ENCODE data around the gene HLA-DMA.

HLA-DMA gene

DNA sequence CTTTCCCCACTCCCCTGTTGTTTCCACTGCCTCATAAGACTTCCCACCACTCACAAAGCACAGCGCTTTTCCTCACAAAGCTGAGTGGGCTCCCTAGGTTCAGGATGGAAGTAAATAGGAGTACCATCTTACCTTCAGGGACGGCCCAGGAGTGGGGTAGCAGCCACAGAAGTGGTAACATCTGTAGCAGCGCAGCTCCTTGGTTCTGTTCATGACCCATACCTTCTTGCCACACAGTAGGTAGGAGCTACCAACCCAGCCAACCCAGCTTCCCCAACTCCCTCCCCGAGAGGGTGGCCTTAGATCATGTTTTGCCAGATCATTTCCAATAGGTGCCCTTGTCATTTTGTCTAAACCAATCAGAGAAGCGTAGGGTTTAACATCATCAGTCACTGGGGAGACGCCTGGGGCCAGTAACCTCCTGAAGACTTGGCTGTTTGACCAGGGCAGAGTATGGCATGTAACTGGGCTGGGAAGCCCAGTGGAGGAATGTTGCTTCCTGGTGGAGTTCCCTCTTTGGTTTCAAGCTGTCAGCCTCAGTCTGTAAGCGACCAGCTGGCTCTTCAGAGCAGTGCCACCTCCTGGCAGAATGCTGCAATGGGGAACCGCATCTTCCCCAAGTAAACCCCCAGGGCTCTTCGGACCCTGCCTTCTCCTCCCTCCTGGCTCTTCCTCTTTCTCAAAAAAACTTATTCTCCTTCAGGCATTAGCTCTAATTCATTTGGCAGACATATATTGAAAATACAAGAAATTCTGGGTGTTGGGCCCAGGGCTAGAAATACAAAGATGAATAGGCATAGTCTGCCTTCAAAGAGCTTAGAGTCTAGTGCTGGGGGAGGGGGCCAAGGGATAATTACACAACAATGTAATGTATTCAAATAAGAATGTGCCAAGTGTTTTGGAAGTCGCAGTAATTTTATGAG is at the start of gene HLA-DMA:
Gene HLA-DMA, minus strand, starts transcription at position 281 of the 923 bp plus-strand sequence. Its CDS starts 61 bp downstream, at position 220.
- TF ChIP-seq GATA2 (IDR thresholded peaks at IDR 0.05; ENCODE audit: low read depth, low read length) = no peak
- no peak for TF ChIP-seq GATA3 (IDR thresholded peaks at IDR 0.05; ENCODE audit: low read depth, low read length)

GRCh38 chr6:33001685-33002084 is 48.8 kb upstream of the HLA-DMA start:
- TF ChIP-seq GATA2 (IDR thresholded peaks at IDR 0.05; ENCODE audit: low read depth, low read length) (peak; percentile 57; the same call in 1 of the 2 replicates), GATA3 (IDR thresholded peaks at IDR 0.05; ENCODE audit: low read depth, low read length) (peak; percentile 78)

DNA sequence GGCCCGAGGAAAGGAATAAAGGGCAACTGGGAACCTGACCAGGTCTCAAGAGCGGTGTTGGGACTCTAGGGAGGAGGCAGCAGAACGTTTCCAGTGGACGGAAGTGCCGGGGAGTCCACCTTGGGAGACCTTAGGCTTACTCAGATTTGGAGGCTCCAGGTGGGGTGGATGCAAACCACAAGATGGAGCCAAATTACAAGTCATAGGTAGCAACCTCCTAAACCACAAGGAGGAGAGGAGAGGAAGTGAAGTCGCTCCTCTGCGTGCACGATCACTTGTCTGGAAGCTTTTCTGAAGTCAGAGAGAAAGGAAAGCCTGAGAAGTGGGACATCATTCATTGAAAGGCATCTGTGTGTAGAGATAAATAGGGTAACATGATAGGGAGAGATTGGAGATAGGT is 47.2 kb upstream of the HLA-DMA start:
- TF ChIP-seq GATA2 (IDR thresholded peaks at IDR 0.05; ENCODE audit: low read depth, low read length) (no peak), GATA3 (IDR thresholded peaks at IDR 0.05; ENCODE audit: low read depth, low read length) (no peak)

DNA sequence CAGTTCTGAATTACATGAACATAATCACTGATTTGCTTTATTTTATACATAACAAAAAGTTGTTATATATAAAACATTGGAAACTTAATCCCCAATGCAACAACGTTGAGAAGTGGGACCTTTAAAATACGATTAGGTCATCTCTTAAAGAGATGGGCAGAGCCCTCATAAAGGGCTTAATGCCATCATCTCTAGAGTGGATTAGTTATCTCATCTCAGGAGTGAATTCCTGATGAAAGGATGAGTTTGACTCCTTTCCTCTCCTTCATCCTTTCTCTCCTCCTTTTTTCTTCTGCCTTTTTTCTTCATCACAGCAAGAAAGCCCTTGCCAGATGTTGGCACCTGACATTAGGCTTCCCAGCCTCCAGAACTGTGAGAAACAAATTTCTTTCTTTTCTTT is 42.6 kb upstream of the HLA-DMA start:
- no peak for TF ChIP-seq GATA3 (IDR thresholded peaks at IDR 0.05; ENCODE audit: low read depth, low read length)
- TF ChIP-seq GATA2 (IDR thresholded peaks at IDR 0.05; ENCODE audit: low read depth, low read length) = no peak

- TF ChIP-seq GATA2 (IDR thresholded peaks at IDR 0.05; ENCODE audit: low read depth, low read length) (no peak), GATA3 (IDR thresholded peaks at IDR 0.05; ENCODE audit: low read depth, low read length) (no peak)
Observed at GRCh38 chr6:32993363-32993973, 40.6 kb upstream of the HLA-DMA start.

DNA sequence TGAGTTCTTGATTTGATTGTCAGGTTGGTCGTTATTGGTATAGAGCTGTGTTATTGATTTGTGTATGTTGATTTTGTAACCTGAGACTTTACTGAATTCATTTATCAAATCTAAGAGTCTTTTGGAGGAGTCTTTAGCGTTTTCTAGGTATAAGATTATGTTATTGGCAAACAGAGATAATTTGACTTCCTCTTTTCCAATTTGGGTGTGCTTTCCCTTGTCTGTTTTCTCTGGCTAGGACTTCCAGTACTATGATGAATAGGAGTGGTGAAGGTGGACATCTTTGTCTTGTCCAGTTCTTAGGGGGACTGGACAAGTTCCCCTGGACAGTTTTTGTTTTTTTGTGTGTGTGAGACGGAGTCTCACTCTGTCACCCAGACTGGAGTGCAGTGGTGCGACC is 39.1 kb upstream of the HLA-DMA start:
- TF ChIP-seq GATA3 (IDR thresholded peaks at IDR 0.05; ENCODE audit: low read depth, low read length) (no peak), GATA2 (IDR thresholded peaks at IDR 0.05; ENCODE audit: low read depth, low read length) (no peak)

DNA sequence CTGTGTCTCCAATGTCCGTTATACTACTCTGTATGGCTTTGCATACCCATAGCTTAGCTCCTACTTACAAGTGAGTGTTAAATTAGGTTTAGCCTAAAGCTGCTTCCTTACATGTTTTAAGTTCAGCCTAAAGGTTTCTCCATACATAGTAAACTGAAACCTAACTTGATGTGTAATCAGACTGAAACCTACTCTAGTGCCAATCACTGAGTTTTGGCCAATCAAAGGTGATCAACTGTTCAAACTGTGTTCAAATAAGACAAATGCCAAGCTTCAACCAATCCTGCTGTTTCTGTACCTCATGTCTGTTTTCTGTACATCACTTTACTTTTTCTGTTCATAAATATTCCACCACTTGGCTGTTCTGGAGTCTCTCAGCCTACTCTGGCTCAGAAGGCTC is 36.5 kb upstream of the HLA-DMA start:
- TF ChIP-seq GATA2 (IDR thresholded peaks at IDR 0.05; ENCODE audit: low read depth, low read length) = no peak
- no peak for TF ChIP-seq GATA3 (IDR thresholded peaks at IDR 0.05; ENCODE audit: low read depth, low read length)

GRCh38 chr6:32984622-32985389 is 31.9 kb upstream of the HLA-DMA start:
- TF ChIP-seq GATA3 (IDR thresholded peaks at IDR 0.05; ENCODE audit: low read depth, low read length) (no peak), GATA2 (IDR thresholded peaks at IDR 0.05; ENCODE audit: low read depth, low read length) (no peak)

DNA sequence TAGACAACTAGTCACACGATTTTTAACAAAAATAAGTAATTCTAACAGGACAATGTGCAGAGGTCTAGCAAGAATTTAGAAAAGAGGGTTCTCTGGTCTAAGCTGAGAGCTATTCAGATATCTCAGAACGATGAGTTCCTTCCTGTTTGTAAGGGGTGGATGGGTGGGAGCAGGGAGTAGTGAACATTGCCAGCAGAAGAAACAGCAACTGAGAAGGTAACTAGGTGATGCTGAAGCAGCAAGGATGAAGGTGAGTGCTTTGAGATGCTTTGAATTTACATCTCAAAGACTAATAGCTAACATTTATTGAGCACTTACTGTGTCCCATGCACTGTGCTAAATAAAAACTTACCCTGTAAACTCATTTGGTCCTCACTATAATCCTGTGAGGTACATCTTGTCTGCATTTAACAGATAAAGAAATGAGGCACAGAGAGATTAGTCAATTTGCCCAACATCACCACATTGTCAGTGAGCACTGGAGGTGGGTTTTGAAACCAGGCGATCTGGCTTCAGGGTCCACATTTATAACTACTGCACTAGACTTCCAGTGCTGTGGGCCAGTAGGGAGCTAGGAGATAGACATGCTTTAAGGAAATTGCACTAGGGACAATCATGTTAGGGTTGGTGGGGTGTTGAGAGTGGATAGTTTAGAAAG is 31.2 kb upstream of the HLA-DMA start:
- TF ChIP-seq GATA2 (IDR thresholded peaks at IDR 0.05; ENCODE audit: low read depth, low read length) (no peak), GATA3 (IDR thresholded peaks at IDR 0.05; ENCODE audit: low read depth, low read length) (no peak)

- TF ChIP-seq GATA3 (IDR thresholded peaks at IDR 0.05; ENCODE audit: low read depth, low read length) (no peak), GATA2 (IDR thresholded peaks at IDR 0.05; ENCODE audit: low read depth, low read length) (no peak)
Observed at GRCh38 chr6:32983493-32983848, 30.6 kb upstream of the HLA-DMA start.

GRCh38 chr6:32982702-32983492 is 30.0 kb upstream of the HLA-DMA start:
- TF ChIP-seq GATA3 (IDR thresholded peaks at IDR 0.05; ENCODE audit: low read depth, low read length) = no peak

DNA sequence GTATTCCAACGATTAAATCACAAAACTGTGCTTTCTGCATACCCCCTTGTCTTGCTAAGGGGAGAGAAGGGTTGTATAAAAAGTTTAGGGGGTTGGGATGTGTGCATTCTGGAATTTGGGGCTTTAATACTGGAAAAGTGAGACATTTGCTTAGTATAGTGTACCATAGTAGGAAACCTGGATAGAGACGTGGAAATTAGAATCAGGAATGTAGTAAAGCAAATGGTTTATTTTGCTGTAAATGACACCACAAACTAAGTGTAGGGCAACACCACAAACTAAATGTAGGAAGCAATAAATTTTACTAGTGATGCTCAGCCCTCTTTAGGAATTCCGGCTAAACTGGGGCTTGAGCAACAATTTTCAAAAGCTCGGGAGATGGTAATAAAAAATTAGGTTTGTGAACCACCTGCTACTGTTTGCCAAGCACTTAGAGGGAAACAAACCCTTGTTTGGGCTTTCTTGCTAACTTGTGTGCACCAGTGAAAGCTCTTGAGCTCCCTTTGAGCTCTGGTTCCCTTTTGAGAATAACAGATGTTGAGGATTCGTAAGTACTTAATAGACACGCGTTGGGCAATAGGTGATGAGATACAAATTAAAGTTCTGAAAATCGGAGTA is 29.3 kb upstream of the HLA-DMA start:
- TF ChIP-seq GATA3 (IDR thresholded peaks at IDR 0.05; ENCODE audit: low read depth, low read length) (no peak), GATA2 (IDR thresholded peaks at IDR 0.05; ENCODE audit: low read depth, low read length) (no peak)
